Inflammatory macrophage treated with lipopolysaccharide for 4 hours (primary cell): ENCODE results near the gene UBE2QL1.

Source experiments
- DNase-seq: peaks from one replicate; pipeline ENCODE4 v3.0.0-alpha.2; 2020

The UBE2QL1 gene, protein sequence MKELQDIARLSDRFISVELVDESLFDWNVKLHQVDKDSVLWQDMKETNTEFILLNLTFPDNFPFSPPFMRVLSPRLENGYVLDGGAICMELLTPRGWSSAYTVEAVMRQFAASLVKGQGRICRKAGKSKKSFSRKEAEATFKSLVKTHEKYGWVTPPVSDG

GRCh38 chr5:6448622-6449464 lies at the start of gene UBE2QL1:
Gene UBE2QL1 (plus strand): TSS chr5:6448859. CDS start chr5:6448894, 35 bp downstream.
- DNase-seq, result no peak

DNA sequence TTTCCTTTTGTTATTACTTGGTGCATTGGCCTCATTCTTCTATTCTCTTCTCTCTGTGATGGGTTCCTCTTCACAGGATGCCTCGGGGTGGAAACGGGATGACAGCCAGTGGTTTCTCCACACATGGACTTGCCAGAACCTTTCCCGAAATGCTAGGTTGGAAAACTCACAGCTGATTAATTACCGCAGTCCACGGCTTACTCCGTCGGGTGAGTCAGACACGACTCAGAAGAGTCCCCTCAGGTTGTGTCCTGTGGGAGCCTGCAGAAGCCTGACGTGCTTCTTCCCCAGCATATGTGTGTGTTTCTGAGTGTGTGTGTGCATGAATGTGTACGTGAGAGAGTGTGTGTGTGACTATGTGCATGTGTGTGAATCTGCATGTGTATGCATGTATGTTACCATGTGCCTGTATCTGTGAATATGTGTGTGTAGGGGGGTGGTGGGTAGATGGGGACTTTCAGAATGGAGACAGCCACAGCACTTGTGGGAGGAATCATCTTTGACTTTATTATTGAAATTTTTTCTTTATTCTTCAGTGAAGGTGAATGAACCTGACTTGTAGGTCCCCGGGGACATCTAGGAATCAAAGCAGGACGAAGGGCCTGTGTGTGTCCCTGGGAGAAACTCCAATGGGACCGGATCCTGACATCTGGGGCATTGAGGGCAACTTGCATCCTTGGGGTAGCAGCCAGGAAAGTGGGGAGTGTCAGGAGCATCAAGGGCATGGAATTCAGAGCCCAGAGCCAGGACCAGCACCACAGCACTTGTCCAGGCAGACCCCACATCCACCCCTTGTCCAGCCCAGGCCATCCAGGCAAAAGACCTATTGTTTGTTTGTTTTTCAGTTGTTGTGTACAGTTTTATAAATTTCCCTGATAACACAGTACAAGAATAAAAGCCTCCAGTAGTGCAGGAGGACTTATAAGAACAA lies 48.4 kb upstream of the UBE2QL1 start:
- DNase-seq, result no peak

GRCh38 chr5:6401410-6401809 lies 47.2 kb upstream of the UBE2QL1 start:
- no peak for DNase-seq

DNA sequence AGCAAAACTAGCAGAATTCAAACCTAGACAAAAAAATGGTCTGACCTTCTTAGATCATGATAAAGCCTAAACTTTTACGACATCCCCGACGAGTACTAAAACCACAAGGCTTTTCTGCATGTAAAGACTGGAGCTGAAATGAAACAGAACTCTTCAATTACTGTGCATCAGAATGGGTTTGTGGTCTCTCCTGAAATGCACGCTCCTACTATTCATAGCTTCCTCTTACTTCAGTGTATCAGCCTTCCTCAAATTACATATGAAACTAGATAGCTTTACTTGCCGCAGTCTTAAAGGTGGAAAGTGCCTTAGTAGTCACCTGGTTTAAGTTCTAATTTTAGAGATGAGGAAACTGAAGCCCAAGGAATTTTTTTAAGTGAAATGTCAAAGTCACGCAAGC lies 45.7 kb upstream of the UBE2QL1 start:
- DNase-seq, result no peak

DNA sequence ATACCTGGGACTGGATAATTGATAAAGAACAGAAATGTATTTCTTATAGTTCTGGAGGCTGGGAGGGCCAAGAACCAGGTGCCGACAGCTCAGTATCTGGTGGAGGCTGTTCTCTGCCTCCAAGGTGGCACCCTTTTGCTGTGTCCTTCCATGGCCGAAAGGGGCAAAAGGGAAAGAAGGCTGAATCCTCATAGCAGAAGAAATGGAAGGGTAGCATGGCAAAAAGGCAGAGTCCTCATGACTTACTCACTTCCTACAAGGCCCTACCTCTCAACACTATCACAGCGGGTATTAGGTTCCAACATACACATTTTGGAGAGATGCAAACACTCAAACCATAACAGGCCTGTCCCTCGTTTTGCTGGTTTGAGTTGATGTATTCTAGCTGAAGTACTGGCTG lies 45.2 kb upstream of the UBE2QL1 start:
- no peak for DNase-seq

DNA sequence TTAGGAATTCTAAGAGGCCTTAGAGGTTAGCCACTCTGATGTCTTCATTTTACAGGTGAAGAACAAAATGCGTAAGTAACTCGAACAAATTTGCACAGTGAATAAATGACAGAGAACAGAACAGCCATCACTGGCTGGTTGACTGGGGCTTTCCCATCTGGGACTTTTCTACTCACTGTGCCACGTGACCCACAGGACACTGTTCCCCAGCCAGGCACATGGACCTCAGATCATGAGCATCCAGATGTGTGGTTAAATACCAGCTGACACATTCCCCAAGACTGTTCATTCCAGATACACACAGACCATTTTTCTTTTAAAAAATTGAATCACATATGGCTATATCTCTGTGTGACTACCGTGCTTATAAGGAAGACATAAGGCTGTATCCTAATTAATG lies 44.5 kb upstream of the UBE2QL1 start:
- no peak for DNase-seq

- DNase-seq, result no peak
Measured at GRCh38 chr5:6405591-6405990, 43.1 kb upstream of the UBE2QL1 start.

DNA sequence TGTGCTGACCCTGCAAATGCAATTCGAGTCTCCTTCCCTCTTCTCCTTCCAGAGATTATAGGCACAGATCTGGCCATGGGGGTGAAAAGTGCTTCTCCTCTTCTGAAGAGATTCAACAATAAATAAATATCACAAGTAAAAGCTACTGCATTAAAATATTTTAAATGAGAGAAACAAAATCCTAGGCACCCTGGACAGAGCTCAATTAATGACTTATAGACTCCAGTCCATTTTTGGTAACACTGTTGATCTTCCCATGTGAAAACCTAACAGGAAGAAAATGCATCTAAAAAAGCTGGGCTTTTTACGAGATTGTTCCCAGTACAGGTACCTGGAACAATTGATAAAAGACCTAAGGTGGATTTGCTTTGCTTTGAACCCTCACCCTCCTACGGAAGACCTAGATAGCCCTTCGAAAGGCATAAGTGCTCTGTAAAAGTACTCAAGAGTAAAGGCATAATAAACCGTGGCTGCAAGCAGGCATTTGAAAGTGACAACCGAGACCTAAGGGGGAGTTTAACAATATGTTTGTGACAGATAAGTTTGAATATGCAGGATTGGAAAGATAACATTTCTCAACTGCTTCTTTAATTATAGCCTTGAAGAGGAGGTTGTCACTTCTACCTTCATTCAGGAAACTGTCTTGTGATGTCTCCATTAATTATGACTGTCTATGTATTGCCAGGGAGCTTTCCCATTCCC lies 41.0 kb upstream of the UBE2QL1 start:
- DNase-seq, result no peak

DNA sequence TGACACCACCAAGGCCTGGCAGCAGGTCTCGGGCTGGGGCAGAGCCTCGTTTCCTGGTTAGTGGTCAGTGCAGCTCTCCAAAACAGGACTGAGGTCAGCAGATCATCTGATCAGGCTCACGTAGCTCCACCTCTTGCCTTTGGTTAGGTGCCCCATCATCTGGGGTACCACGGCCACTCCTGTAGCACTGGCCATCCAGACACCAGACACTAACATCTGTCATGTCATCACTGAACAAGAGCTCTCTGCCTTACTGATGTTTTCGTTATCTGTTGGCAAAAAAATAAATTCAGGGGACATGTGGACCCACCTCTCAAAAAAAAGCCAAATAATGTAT lies 40.4 kb upstream of the UBE2QL1 start:
- no peak for DNase-seq

GRCh38 chr5:6408627-6409446 lies 39.8 kb upstream of the UBE2QL1 start:
- no peak for DNase-seq

GRCh38 chr5:6410421-6410820 lies 38.2 kb upstream of the UBE2QL1 start:
- no peak for DNase-seq

DNA sequence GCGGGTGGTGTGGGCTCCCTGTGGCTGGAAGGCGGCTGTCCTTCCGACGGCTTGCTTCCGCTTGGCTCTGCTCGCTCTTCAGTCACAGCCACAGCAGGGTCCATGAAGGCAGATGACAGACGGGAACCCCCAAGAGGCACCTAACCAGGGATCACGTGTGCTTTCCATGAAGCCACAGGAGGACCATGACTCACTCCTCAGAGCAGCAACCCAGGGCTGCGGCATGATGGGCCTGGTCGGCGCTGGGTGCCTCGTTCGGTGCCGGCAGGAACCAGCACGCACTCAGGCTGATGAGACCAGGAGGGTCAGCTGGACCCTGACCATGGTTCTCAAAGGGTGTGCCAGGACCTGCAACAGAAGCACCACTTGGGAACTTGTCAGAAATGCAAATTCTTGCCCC lies 37.5 kb upstream of the UBE2QL1 start:
- no peak for DNase-seq

DNA sequence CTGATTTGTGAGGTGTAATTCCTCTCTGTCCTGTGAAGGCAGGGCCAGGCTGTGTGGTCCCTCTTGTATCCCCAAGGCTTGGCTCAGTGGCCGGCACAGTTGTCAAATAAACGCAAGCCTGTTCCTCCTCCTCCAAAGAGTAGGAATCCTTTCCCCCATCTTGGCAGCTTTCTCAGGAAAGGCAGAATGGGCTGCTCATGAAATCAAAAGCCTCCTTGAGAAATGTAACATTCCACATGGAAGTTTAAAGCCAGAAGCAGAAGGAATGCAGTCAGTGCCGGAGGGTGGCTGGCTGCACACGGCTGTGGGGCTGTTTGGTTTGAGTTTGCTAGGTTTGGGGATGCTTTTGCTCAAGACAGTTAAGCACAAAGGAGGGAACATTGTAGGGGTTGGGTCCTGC lies 35.8 kb upstream of the UBE2QL1 start:
- DNase-seq, result no peak

DNA sequence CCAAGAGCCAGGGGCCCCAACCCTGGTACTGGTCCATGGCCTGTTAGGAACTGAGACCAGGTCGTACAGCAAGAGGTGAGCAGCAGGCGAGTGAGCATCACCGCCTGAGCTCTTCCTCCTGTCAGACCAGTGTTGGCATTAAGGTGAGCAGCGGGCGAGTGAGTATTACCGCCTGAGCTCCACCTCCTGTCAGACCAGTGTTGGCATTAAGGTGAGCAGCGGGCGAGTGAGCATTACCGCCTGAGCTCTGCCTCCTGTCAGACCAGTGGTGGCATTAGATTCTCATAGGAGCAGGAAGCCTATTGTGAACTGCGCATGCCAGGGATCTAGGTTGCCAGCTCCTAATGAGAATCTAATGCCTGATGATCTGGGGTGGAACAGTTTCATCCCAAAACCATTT lies 31.0 kb upstream of the UBE2QL1 start:
- no peak for DNase-seq

GRCh38 chr5:6418679-6419276 lies 29.9 kb upstream of the UBE2QL1 start:
- no peak for DNase-seq

DNA sequence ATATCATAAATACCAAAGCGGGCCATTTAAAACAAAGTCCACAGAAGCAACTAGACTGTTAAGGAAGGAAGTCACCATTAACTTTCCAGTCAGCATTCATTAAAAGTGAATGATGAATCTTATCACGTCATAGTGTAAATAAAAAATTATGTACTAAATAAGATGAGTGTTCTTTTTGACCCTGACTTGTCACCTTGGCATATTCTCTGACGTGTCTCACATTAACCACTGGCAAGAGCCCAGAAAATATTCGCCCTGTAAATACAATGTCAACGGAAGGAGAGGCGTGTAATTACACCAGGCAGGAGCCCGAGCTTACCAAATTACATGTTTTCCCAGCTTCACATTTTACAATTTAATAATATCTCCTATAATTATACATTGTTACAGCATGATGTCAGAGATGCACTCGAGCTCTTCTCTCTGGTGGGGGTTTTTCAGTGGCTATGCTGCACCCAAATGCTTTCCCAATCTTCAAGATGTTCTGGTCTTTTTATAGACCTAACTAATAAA lies 29.3 kb upstream of the UBE2QL1 start:
- no peak for DNase-seq

GRCh38 chr5:6423327-6424109 lies 25.1 kb upstream of the UBE2QL1 start:
- DNase-seq, result no peak

- DNase-seq, result no peak
Measured at GRCh38 chr5:6424110-6424659, 24.5 kb upstream of the UBE2QL1 start.

DNA sequence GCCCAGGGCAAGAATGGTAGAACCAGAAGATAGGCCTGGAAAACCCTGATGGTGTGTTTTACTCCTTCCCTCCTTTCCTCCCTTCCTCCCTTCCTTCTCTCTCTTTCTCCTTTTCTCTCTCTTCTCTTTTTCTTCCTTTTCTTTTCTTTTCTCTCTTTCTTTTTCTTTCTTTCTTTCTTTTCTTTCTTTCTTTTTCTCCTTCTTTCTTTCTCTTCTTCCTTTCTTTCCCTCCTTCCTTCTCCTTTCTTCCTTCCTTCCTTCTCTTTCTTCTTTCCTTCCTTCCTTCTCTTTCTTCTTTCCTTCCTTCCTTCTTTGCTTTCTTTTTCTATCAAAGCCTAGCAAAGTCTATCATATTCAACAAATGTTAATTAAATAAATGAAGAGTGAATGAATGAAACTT lies 24.0 kb upstream of the UBE2QL1 start:
- no peak for DNase-seq

DNA sequence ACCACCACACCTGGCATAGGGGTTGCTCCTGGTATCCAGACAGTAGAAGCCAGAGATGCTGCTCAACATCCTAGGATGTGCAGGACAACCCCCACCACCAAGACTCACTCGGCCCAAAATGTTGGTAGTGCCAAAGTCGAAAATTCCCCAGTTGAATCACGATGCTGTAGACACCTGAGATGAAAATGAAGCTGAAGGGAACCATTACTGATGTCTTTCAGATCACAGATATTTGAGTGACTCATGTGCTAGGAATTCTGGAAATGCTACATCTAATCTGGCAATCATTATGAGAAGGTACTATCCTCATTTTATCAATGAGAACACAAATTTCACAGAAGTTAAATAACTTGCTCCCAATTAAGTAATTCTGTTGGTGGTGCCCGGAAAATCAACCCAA lies 21.0 kb upstream of the UBE2QL1 start:
- DNase-seq, result no peak
